Measurements from ENCODE around the gene ALKBH5. TPM values are rescaled to one million over a fixed set of nuclear protein-coding genes. Genes with fewer than 3 reads are reported as not detected.

The ALKBH5 gene
- total and polyA plus RNA-seq, 10 of the 15 experiments (the other 5 are each of a cell fraction or from before 2014, with no cell fraction given), result 13.7 to 99.9 (median 52.4) TPM

GRCh38 chr17:18172531-18173278 lies 10.9 kb upstream of the ALKBH5 start:
- FAIRE-seq (no peak), ATAC-seq (no peak), DNase-seq (ENCODE audit: low read depth, low spot score) (no peak)
- Histone ChIP-seq H2AFZ (ENCODE audit: control insufficient read depth, low read depth, low read length) (no peak overlapping the region), H3K27me3 (replicated peaks in 1 of 2; ENCODE audit: control insufficient read depth in 2 of 2, insufficient read depth in 2 of 2, low read length in 1 of 2) (no peaks in the 10 kb centered on the region), H3K9ac (ENCODE audit: control insufficient read depth, insufficient read depth, low read length) (no peak overlapping the region), H3K27ac (ENCODE audit: control insufficient read depth, insufficient read depth) (no peak overlapping the region), H3K79me2 (ENCODE audit: control insufficient read depth, insufficient read depth, low read length) (no peaks in the 10 kb centered on the region), H3K9me3 (replicated peaks; ENCODE audit: control insufficient read depth, insufficient read depth, low read length) (no peaks in the 10 kb centered on the region), H3K4me2 (ENCODE audit: control insufficient read depth, insufficient read depth) (no peak overlapping the region), H3K4me1 (ENCODE audit: control insufficient read depth, insufficient read depth, low read length) (peaks cover 5% of the 10 kb centered on the region), H4K20me1 (ENCODE audit: control insufficient read depth, insufficient read depth) (no peaks in the 10 kb centered on the region), H3K36me3 (ENCODE audit: control insufficient read depth in 2 of 2, insufficient read depth in 2 of 2, low read length in 1 of 2) (no peaks in the 10 kb centered on the region), H3K4me3 (no peak overlapping the region)
- BruUV-seq (replicated peaks), result no TSS peak
- ChIA-PET POLR2A (no interaction called here), RAD21 (ENCODE audit: unreplicated experiment) (interaction anchor here (0.6 to 0.7 kb wide), 3 partner anchors 9 to 870 kb away, joined by 3 read pairs; no protein-coding TSS in a partner anchor), SMC1A (ENCODE audit: uncharacterized antibody, unreplicated experiment) (interaction anchor here (1.4 to 2.2 kb wide), 2 partner anchors 11 to 15 kb away, joined by 4 to 6 read pairs; no protein-coding TSS in a partner anchor), CTCF (interaction anchor here (0.7 kb wide), 1 partner anchor 13 kb away, joined by 4 read pairs; no protein-coding TSS in a partner anchor)
- intact Hi-C loops (cut with micrococcal nuclease; ENCODE audit: unreplicated experiment) (no loop called here), in situ Hi-C loops (cut with MboI) (no loop called here)
- TF ChIP-seq SMC3 (IDR thresholded peaks at IDR 0.05; ENCODE audit: borderline replicate concordance, low read length) (no peak), RFX5 (IDR thresholded peaks at IDR 0.05; ENCODE audit: low read depth, low read length) (no peak), RAD51 (IDR thresholded peaks at IDR 0.05) (no peak), ATF7 (IDR thresholded peaks at IDR 0.05; ENCODE audit: low read depth) (no peak), SRF (IDR thresholded peaks at IDR 0.05; ENCODE audit: low read depth in 2 of 2, low read length in 2 of 2) (no peak), POU2F2 (IDR thresholded peaks at IDR 0.05; ENCODE audit: borderline replicate concordance, low read depth, low read length) (no peak), NR2C1 (IDR thresholded peaks at IDR 0.05) (no peak), MXI1 (IDR thresholded peaks at IDR 0.05; ENCODE audit: low read depth, low read length) (no peak), SMAD5 (IDR thresholded peaks at IDR 0.05; ENCODE audit: low read depth) (no peak), RCOR1 (conservative IDR thresholded peaks at IDR 0.05; ENCODE audit: low read depth, low read length) (no peak), RB1 (IDR thresholded peaks at IDR 0.05; ENCODE audit: borderline replicate concordance) (no peak), CHD4 (IDR thresholded peaks at IDR 0.05) (no peak), SPI1 (IDR thresholded peaks at IDR 0.05; ENCODE audit: borderline replicate concordance, insufficient read depth, low read depth, low read length) (no peak), TBL1XR1 (IDR thresholded peaks at IDR 0.05; ENCODE audit: low read depth, low read length) (no peak)
- TF ChIP-seq, protein P1, sequence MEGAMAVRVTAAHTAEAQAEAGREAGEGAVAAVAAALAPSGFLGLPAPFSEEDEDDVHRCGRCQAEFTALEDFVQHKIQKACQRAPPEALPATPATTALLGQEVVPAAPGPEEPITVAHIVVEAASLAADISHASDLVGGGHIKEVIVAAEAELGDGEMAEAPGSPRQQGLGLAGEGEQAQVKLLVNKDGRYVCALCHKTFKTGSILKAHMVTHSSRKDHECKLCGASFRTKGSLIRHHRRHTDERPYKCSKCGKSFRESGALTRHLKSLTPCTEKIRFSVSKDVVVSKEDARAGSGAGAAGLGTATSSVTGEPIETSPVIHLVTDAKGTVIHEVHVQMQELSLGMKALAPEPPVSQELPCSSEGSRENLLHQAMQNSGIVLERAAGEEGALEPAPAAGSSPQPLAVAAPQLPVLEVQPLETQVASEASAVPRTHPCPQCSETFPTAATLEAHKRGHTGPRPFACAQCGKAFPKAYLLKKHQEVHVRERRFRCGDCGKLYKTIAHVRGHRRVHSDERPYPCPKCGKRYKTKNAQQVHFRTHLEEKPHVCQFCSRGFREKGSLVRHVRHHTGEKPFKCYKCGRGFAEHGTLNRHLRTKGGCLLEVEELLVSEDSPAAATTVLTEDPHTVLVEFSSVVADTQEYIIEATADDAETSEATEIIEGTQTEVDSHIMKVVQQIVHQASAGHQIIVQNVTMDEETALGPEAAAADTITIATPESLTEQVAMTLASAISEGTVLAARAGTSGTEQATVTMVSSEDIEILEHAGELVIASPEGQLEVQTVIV (IDR thresholded peaks at IDR 0.05; ENCODE audit: borderline replicate concordance, partially characterized antibody), result no peak
- 79% methylated on average over 3 of the region's 3 CpGs for WGBS (ENCODE audit: insufficient coverage, insufficient replicate concordance, low lambda C conversion rate, missing lambda C conversion rate)

Data from GM12878 (cell line).